WTC11 (cell line): ENCODE results near the gene SPATA32. TPM values are rescaled to one million over a fixed set of nuclear protein-coding genes. Genes with fewer than 3 reads are reported as not detected.

Source experiments
- ATAC-seq: fragments of 200-7000 bp; cut with Tn5 transposase; 2 replicates; pipeline ENCODE4 v1.10.0; 2021; ENCODE audit warnings: mild to moderate bottlenecking, moderate library complexity
- CTCF ChIA-PET: fragments of 300-600 bp; sonication (Branson Sonifier 250); formaldehyde crosslinking; loops from one replicate; lab custom pipeline; 2021; ENCODE audit warnings: antibody characterized with exemption; lab: Charles Lee
- POLR2A ChIA-PET: fragments of 350-600 bp; sonication (Branson Sonifier 250); formaldehyde crosslinking; loops from one replicate; lab custom pipeline; 2021; ENCODE audit warnings: antibody characterized with exemption; lab: Charles Lee
- DNase-seq: peaks from one replicate; pipeline ENCODE4 v3.0.0; 2021; ENCODE audit warnings: low spot score
- H3K27ac Mint-ChIP-seq: 2 replicates; pipeline ENCODE4 v1.8.0; 2021; ENCODE audit warnings: mixed read lengths
- H3K27me3 Mint-ChIP-seq: 2 replicates; pipeline ENCODE4 v1.8.0; 2021; ENCODE audit warnings: low read depth, mild to moderate bottlenecking, moderate library complexity, mixed read lengths
- H3K36me3 Mint-ChIP-seq: 2 replicates; pipeline ENCODE4 v1.8.0; 2021; ENCODE audit warnings: mixed read lengths
- H3K4me1 Mint-ChIP-seq: 2 replicates; pipeline ENCODE4 v1.8.0; 2022; ENCODE audit warnings: mixed read lengths
- H3K4me3 Mint-ChIP-seq: 2 replicates; pipeline ENCODE4 v1.8.0; 2021; ENCODE audit warnings: mild to moderate bottlenecking, moderate library complexity, mixed read lengths
- H3K9me3 Mint-ChIP-seq: 2 replicates; pipeline ENCODE4 v1.8.0; 2021; ENCODE audit warnings: mixed read lengths
- CREB1 ChIP-seq: sonication (generic); formaldehyde crosslinking; IDR thresholded peaks from 2 replicates; pipeline ENCODE4 v1.8.0; 2023; ENCODE audit warnings: mild to moderate bottlenecking, missing genetic modification reagents
- ETV6 ChIP-seq: sonication (generic); formaldehyde crosslinking; IDR thresholded peaks from 2 replicates; pipeline ENCODE4 v1.8.1; 2022; ENCODE audit warnings: mild to moderate bottlenecking, missing genetic modification reagents
- JUN ChIP-seq: sonication (generic); formaldehyde crosslinking; IDR thresholded peaks from 2 replicates; pipeline ENCODE4 v1.8.0; 2023; ENCODE audit warnings: mild to moderate bottlenecking, missing genetic modification reagents
- KAT7 ChIP-seq: sonication (generic); formaldehyde crosslinking; IDR thresholded peaks from 2 replicates; pipeline ENCODE4 v1.8.1; 2023; ENCODE audit warnings: missing genetic modification reagents, mild to moderate bottlenecking, borderline replicate concordance
- NFYB ChIP-seq: sonication (generic); formaldehyde crosslinking; conservative IDR thresholded peaks from 2 replicates; pipeline ENCODE4 v1.8.0; 2022; ENCODE audit warnings: low read depth, missing genetic modification reagents
- PRRX2 ChIP-seq: fragments of 250-450 bp; sonication (Bioruptor Pico); IDR thresholded peaks from 2 replicates; pipeline ENCODE4 v1.8.0; 2021; ENCODE audit warnings: mild to moderate bottlenecking
- SOX15 ChIP-seq: fragments of 250-450 bp; sonication (Bioruptor Pico); IDR thresholded peaks from 2 replicates; pipeline ENCODE4 v1.9.0; 2021; ENCODE audit warnings: mild to moderate bottlenecking
- ZNF121 ChIP-seq: sonication (generic); formaldehyde crosslinking; IDR thresholded peaks from 2 replicates; pipeline ENCODE4 v1.8.0; 2023; ENCODE audit warnings: missing genetic modification reagents
- ZNF416 ChIP-seq: fragments of 250-450 bp; sonication (Bioruptor Pico); IDR thresholded peaks from 2 replicates; pipeline ENCODE4 v1.9.0; 2021; ENCODE audit warnings: mild to moderate bottlenecking, inconsistent platforms
- total RNA-seq: library from RNA; stranded (reverse); gene quantifications from 3 replicates; pipeline ENCODE4 v1.2.3, GENCODE V29; 2021
- TF ChIP-seq, protein P1 (sequence below): fragments of 200-600 bp; IDR thresholded peaks from 2 replicates; pipeline ENCODE4 v1.8.0; 2022; ENCODE audit warnings: antibody characterized with exemption
- TF ChIP-seq, protein P2 (sequence below): sonication (generic); formaldehyde crosslinking; conservative IDR thresholded peaks from 2 replicates; pipeline ENCODE4 v1.8.1; 2023; ENCODE audit warnings: mild to moderate bottlenecking, low read depth, missing genetic modification reagents, moderate library complexity
- TF ChIP-seq, protein P3 (sequence below): sonication (generic); formaldehyde crosslinking; IDR thresholded peaks from 2 replicates; pipeline ENCODE4 v1.8.1; 2023; ENCODE audit warnings: mild to moderate bottlenecking, missing genetic modification reagents
- TF ChIP-seq, protein P4 (sequence below): sonication (generic); formaldehyde crosslinking; IDR thresholded peaks from 2 replicates; pipeline ENCODE4 v1.8.1; 2023; ENCODE audit warnings: mild to moderate bottlenecking, missing genetic modification reagents, moderate library complexity
- TF ChIP-seq, protein P5 (sequence below): sonication (generic); formaldehyde crosslinking; IDR thresholded peaks from 2 replicates; pipeline ENCODE4 v1.8.1; 2023; ENCODE audit warnings: mild to moderate bottlenecking, missing genetic modification reagents, borderline replicate concordance
- TF ChIP-seq, protein P6 (sequence below): sonication (generic); formaldehyde crosslinking; IDR thresholded peaks from 2 replicates; pipeline ENCODE4 v1.8.0; 2022; ENCODE audit warnings: mild to moderate bottlenecking, missing genetic modification reagents
- TF ChIP-seq, protein P7 (sequence below): fragments of 250-450 bp; sonication (Bioruptor Pico); conservative IDR thresholded peaks from 2 replicates; pipeline ENCODE4 v1.9.0; 2021; ENCODE audit warnings: mild to moderate bottlenecking
- TF ChIP-seq, protein P8 (sequence below): fragments of 250-450 bp; sonication (Bioruptor Pico); IDR thresholded peaks from 2 replicates; pipeline ENCODE4 v1.9.0; 2021; ENCODE audit warnings: mild to moderate bottlenecking, borderline replicate concordance

The SPATA32 gene
- total RNA-seq, 1 experiment from 2014 or later = 0.15 TPM

DNA sequence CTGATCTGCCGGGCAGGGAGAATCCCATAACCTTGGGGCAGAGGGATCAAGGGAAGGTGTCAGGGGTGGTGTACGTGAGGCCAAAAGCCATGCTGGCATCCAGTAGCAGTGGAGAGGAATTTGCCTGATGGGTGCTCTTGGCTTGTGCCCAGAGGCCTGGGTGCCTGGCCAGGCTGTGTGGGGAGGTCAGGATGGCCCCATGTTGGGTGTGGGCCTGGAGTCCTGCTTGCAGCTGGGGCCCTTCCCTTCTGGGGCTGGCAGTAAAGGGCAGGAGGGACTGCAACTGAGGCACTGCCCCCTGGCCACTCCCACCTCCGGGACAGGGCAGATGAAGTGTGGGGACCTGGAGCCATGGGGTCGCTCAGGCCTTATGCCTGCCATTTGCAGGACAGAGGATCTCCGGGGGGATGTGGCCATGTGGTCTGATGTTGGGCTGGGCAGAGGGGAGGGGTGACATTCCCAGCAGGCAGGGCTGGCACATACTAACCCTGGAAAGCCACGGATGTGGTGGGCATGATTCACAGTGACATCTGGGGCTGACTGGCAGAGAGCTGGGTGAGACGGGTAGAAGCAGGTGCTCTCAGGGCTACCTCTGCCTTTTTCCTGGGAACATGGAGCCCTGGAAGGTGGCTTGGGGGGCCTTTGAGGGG is 36.7 kb downstream of the SPATA32 start (continued):
- TF ChIP-seq, protein P1, sequence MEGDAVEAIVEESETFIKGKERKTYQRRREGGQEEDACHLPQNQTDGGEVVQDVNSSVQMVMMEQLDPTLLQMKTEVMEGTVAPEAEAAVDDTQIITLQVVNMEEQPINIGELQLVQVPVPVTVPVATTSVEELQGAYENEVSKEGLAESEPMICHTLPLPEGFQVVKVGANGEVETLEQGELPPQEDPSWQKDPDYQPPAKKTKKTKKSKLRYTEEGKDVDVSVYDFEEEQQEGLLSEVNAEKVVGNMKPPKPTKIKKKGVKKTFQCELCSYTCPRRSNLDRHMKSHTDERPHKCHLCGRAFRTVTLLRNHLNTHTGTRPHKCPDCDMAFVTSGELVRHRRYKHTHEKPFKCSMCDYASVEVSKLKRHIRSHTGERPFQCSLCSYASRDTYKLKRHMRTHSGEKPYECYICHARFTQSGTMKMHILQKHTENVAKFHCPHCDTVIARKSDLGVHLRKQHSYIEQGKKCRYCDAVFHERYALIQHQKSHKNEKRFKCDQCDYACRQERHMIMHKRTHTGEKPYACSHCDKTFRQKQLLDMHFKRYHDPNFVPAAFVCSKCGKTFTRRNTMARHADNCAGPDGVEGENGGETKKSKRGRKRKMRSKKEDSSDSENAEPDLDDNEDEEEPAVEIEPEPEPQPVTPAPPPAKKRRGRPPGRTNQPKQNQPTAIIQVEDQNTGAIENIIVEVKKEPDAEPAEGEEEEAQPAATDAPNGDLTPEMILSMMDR = no peak
- TF ChIP-seq, protein P2, sequence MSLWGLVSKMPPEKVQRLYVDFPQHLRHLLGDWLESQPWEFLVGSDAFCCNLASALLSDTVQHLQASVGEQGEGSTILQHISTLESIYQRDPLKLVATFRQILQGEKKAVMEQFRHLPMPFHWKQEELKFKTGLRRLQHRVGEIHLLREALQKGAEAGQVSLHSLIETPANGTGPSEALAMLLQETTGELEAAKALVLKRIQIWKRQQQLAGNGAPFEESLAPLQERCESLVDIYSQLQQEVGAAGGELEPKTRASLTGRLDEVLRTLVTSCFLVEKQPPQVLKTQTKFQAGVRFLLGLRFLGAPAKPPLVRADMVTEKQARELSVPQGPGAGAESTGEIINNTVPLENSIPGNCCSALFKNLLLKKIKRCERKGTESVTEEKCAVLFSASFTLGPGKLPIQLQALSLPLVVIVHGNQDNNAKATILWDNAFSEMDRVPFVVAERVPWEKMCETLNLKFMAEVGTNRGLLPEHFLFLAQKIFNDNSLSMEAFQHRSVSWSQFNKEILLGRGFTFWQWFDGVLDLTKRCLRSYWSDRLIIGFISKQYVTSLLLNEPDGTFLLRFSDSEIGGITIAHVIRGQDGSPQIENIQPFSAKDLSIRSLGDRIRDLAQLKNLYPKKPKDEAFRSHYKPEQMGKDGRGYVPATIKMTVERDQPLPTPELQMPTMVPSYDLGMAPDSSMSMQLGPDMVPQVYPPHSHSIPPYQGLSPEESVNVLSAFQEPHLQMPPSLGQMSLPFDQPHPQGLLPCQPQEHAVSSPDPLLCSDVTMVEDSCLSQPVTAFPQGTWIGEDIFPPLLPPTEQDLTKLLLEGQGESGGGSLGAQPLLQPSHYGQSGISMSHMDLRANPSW = no peak
- no peak for TF ChIP-seq NFYB (CRISPR knock-in tag)
- no peak for TF ChIP-seq JUN
- TF ChIP-seq SOX15 (CRISPR knock-in tag) = no peak
- no peak for TF ChIP-seq KAT7
- TF ChIP-seq, protein P3, sequence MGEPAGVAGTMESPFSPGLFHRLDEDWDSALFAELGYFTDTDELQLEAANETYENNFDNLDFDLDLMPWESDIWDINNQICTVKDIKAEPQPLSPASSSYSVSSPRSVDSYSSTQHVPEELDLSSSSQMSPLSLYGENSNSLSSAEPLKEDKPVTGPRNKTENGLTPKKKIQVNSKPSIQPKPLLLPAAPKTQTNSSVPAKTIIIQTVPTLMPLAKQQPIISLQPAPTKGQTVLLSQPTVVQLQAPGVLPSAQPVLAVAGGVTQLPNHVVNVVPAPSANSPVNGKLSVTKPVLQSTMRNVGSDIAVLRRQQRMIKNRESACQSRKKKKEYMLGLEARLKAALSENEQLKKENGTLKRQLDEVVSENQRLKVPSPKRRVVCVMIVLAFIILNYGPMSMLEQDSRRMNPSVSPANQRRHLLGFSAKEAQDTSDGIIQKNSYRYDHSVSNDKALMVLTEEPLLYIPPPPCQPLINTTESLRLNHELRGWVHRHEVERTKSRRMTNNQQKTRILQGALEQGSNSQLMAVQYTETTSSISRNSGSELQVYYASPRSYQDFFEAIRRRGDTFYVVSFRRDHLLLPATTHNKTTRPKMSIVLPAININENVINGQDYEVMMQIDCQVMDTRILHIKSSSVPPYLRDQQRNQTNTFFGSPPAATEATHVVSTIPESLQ (CRISPR knock-in tag) = no peak
- no peak for TF ChIP-seq ZNF121 (CRISPR knock-in tag)

DNA sequence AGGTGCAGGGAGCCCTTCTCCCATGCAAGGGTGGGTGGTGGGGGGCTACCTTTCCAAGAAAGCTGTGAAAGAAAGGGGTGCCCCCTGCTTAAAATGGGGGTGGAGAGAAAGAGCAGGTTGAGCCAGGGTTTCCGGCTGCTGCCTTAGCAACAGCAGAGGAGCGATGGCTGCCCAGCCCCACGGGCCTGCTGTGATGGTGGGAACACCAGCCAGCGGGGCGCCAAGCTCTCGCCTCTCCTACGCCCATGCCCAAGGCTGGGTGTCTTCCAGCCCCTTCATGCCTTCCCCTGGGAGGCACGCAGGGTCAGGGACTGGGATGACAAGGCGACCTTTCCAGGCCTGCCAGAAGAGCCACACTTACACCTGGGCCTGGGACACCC is 37.2 kb downstream of the SPATA32 start:
- H3K9me3 Mint-ChIP-seq = no peaks in the 10 kb centered on the region
- ATAC-seq (no peak), DNase-seq (no peak)
- H3K4me3 Mint-ChIP-seq = no peak overlapping the region
- H3K36me3 Mint-ChIP-seq = no peaks in the 10 kb centered on the region
- H3K27ac Mint-ChIP-seq = no peak overlapping the region
- POLR2A ChIA-PET = no interaction called here
- H3K27me3 Mint-ChIP-seq = peaks cover 44% of the 10 kb centered on the region
- CTCF ChIA-PET = interaction anchor here (1.3 to 4.8 kb wide), 2 partner anchors 11 to 75 kb away, joined by 3 to 27 read pairs; no protein-coding TSS in a partner anchor
- peaks cover 24% of the 10 kb centered on the region for H3K4me1 Mint-ChIP-seq
- no peak for TF ChIP-seq ETV6 (CRISPR knock-in tag)
- TF ChIP-seq, protein P4, sequence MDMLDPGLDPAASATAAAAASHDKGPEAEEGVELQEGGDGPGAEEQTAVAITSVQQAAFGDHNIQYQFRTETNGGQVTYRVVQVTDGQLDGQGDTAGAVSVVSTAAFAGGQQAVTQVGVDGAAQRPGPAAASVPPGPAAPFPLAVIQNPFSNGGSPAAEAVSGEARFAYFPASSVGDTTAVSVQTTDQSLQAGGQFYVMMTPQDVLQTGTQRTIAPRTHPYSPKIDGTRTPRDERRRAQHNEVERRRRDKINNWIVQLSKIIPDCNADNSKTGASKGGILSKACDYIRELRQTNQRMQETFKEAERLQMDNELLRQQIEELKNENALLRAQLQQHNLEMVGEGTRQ (CRISPR knock-in tag) = no peak
- TF ChIP-seq, protein P5, sequence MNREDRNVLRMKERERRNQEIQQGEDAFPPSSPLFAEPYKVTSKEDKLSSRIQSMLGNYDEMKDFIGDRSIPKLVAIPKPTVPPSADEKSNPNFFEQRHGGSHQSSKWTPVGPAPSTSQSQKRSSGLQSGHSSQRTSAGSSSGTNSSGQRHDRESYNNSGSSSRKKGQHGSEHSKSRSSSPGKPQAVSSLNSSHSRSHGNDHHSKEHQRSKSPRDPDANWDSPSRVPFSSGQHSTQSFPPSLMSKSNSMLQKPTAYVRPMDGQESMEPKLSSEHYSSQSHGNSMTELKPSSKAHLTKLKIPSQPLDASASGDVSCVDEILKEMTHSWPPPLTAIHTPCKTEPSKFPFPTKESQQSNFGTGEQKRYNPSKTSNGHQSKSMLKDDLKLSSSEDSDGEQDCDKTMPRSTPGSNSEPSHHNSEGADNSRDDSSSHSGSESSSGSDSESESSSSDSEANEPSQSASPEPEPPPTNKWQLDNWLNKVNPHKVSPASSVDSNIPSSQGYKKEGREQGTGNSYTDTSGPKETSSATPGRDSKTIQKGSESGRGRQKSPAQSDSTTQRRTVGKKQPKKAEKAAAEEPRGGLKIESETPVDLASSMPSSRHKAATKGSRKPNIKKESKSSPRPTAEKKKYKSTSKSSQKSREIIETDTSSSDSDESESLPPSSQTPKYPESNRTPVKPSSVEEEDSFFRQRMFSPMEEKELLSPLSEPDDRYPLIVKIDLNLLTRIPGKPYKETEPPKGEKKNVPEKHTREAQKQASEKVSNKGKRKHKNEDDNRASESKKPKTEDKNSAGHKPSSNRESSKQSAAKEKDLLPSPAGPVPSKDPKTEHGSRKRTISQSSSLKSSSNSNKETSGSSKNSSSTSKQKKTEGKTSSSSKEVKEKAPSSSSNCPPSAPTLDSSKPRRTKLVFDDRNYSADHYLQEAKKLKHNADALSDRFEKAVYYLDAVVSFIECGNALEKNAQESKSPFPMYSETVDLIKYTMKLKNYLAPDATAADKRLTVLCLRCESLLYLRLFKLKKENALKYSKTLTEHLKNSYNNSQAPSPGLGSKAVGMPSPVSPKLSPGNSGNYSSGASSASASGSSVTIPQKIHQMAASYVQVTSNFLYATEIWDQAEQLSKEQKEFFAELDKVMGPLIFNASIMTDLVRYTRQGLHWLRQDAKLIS (CRISPR knock-in tag) = no peak
- TF ChIP-seq PRRX2 (CRISPR knock-in tag) = no peak
- TF ChIP-seq CREB1 = no peak
- TF ChIP-seq, protein P6, sequence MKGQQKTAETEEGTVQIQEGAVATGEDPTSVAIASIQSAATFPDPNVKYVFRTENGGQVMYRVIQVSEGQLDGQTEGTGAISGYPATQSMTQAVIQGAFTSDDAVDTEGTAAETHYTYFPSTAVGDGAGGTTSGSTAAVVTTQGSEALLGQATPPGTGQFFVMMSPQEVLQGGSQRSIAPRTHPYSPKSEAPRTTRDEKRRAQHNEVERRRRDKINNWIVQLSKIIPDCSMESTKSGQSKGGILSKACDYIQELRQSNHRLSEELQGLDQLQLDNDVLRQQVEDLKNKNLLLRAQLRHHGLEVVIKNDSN (CRISPR knock-in tag) = no peak
- TF ChIP-seq ZNF416 (CRISPR knock-in tag) = no peak
- TF ChIP-seq, protein P7, sequence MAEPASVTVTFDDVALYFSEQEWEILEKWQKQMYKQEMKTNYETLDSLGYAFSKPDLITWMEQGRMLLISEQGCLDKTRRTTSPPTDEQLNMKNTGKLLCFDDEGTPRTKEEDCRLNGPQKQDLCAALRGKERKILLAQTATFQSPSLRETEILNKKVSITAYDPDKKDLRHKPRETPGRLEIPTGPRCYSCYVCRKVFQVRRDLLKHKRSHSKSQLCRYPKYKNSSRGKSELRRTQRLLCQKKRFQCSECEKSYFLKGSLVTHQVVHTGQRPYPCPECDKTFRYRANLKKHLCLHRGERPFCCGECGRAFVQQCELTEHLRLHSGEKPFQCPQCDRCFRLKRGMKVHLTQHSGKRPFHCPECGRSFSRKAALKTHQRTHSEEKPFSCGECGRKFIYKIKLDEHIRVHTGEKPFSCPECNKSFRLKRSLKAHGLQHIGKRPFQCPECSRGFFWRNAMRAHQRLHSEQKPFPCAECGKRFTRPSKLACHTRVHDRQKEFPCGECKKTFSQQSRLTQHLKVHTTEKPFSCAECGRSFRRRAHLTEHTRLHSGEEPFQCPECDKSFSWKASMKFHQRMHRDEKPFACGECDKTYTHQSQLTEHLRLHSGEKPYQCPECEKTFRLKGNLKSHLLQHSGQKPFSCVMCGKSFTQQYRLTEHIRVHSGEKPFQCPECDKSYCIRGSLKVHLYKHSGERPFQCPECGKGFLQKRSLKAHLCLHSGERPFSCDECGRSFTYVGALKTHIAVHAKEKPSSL = no peak
- TF ChIP-seq, protein P8, sequence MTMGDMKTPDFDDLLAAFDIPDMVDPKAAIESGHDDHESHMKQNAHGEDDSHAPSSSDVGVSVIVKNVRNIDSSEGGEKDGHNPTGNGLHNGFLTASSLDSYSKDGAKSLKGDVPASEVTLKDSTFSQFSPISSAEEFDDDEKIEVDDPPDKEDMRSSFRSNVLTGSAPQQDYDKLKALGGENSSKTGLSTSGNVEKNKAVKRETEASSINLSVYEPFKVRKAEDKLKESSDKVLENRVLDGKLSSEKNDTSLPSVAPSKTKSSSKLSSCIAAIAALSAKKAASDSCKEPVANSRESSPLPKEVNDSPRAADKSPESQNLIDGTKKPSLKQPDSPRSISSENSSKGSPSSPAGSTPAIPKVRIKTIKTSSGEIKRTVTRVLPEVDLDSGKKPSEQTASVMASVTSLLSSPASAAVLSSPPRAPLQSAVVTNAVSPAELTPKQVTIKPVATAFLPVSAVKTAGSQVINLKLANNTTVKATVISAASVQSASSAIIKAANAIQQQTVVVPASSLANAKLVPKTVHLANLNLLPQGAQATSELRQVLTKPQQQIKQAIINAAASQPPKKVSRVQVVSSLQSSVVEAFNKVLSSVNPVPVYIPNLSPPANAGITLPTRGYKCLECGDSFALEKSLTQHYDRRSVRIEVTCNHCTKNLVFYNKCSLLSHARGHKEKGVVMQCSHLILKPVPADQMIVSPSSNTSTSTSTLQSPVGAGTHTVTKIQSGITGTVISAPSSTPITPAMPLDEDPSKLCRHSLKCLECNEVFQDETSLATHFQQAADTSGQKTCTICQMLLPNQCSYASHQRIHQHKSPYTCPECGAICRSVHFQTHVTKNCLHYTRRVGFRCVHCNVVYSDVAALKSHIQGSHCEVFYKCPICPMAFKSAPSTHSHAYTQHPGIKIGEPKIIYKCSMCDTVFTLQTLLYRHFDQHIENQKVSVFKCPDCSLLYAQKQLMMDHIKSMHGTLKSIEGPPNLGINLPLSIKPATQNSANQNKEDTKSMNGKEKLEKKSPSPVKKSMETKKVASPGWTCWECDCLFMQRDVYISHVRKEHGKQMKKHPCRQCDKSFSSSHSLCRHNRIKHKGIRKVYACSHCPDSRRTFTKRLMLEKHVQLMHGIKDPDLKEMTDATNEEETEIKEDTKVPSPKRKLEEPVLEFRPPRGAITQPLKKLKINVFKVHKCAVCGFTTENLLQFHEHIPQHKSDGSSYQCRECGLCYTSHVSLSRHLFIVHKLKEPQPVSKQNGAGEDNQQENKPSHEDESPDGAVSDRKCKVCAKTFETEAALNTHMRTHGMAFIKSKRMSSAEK = no peak
